HCT116 (cell line): ENCODE measurements around the gene NEK7. TPM values are rescaled to one million over a fixed set of nuclear protein-coding genes. Genes with fewer than 3 reads are reported as not detected.
A peak's percentile ranks its signal among the peaks of the same experiment; 100 is the strongest.

ENCODE experiments used
- ATAC-seq: fragments of 200-7000 bp; cut with Tn5 transposase; 2 replicates; pipeline ENCODE4 v1.9.1; 2020; ENCODE audit warnings: mild to moderate bottlenecking, moderate library complexity
- BruUV-seq: library from RNA; stranded (reverse); fragments of 400-500 nt; replicated peaks from 2 replicates; lab custom pipeline; 2021; lab: Mats Ljungman, UMichigan
- CTCF ChIA-PET: fragments of 300-600 bp; sonication (Branson Sonifier 250); formaldehyde crosslinking; loops from one replicate; lab custom pipeline; 2021; ENCODE audit warnings: antibody characterized with exemption; lab: Charles Lee
- POLR2A ChIA-PET: fragments of 300-600, 350-600 bp; sonication (Branson Sonifier 250); formaldehyde crosslinking; loops from one replicate; lab custom pipeline; 2021; ENCODE audit warnings: antibody characterized with exemption; lab: Charles Lee
- RAD21 ChIA-PET, 2 experiments: fragments of 300-600 bp; sonication (Branson Sonifier 250); formaldehyde crosslinking; loops; one replicate each; lab custom pipeline; 2023; ENCODE audit warnings: low total read pairs in 2 of 2; ENCODE audit not compliant: uncharacterized antibody in 2 of 2, unreplicated experiment in 2 of 2, low non-redundant PET in 1 of 2; lab: Charles Lee
- DNase-seq: peaks from one replicate; pipeline ENCODE4 v3.0.0-alpha.2; 2010; ENCODE audit warnings: low read depth, low spot score
- H2AFZ ChIP-seq: fragments of 200-600 bp; shearing (Covaris generic), sonication (generic); 2 replicates; pipeline ENCODE4 v1.6.1; 2017; ENCODE audit warnings: low read depth, mixed run types, mixed read lengths, antibody characterized with exemption, low read length; ENCODE audit not compliant: poor library complexity, severe bottlenecking
- H3K27ac ChIP-seq: 2 replicates; pipeline ENCODE4 v1.5.1; 2012; ENCODE audit warnings: low read depth, low read length
- H3K27me3 ChIP-seq: fragments of 200-600 bp; sonication (generic); 2 replicates; pipeline ENCODE4 v1.6.1; 2016; ENCODE audit warnings: mixed run types, low read length, mixed read lengths; ENCODE audit not compliant: insufficient read depth
- H3K36me3 ChIP-seq, 2 experiments: fragments of 200-500 bp in 1 of 2; fragments of 200-600 bp in 1 of 2; sonication (Bioruptor generic) in 1 of 2; sonication (generic) in 1 of 2; 2 replicates each; pipeline versions ENCODE4 v1.5.1 to v1.6.1; 2014 to 2016; ENCODE audit warnings: low read length in 2 of 2, inconsistent platforms in 1 of 2, mixed read lengths in 1 of 2, mixed run types in 1 of 2; ENCODE audit not compliant: insufficient read depth in 2 of 2, control insufficient read depth in 1 of 2
- H3K4me1 ChIP-seq, 2 experiments: fragments of 200-600 bp in 1 of 2; sonication (generic) in 1 of 2; 2 replicates each; pipeline versions ENCODE4 v1.5.1 to v1.6.1; 2012 to 2017; ENCODE audit warnings: low read length in 2 of 2, inconsistent platforms in 1 of 2, mild to moderate bottlenecking in 1 of 2, mixed read lengths in 1 of 2, mixed run types in 1 of 2, moderate library complexity in 1 of 2; ENCODE audit not compliant: insufficient read depth in 2 of 2, control insufficient read depth in 1 of 2
- H3K4me2 ChIP-seq: fragments of 200-600 bp; sonication (generic); 2 replicates; pipeline ENCODE4 v1.6.1; 2017; ENCODE audit warnings: mixed run types, low read length, mixed read lengths
- H3K4me3 ChIP-seq, 2 experiments: fragments of 200-600 bp in 1 of 2; sonication (generic) in 1 of 2; replicated peaks in 1 of 2; 2 replicates each; pipeline ENCODE4 v1.5.1; 2011 to 2016; ENCODE audit warnings: low read length in 2 of 2, control low read depth in 1 of 2, low read depth in 1 of 2, mild to moderate bottlenecking in 1 of 2, mixed read lengths in 1 of 2, mixed run types in 1 of 2
- H3K79me2 ChIP-seq: fragments of 200-600 bp; sonication (generic); 2 replicates; pipeline ENCODE4 v1.6.1; 2017; ENCODE audit warnings: mild to moderate bottlenecking, mixed run types, low read length, moderate library complexity, mixed read lengths; ENCODE audit not compliant: insufficient read depth
- H3K9ac ChIP-seq: fragments of 200-600 bp; sonication (generic); 2 replicates; pipeline ENCODE4 v1.6.1; 2016; ENCODE audit warnings: low read length, mixed read lengths
- H3K9me2 ChIP-seq: fragments of 200-600 bp; sonication (generic), shearing (Covaris generic); 2 replicates; pipeline ENCODE4 v1.6.1; 2017; ENCODE audit warnings: mixed run types, mild to moderate bottlenecking, moderate library complexity; ENCODE audit not compliant: insufficient read depth
- H3K9me3 ChIP-seq, 2 experiments: fragments of 200-500 bp in 1 of 2; fragments of 200-600 bp in 1 of 2; sonication (Bioruptor generic) in 1 of 2; sonication (generic) in 1 of 2; 2 replicates each; pipeline ENCODE4 v1.6.1; 2014 to 2017; ENCODE audit warnings: low read length in 2 of 2, mixed read lengths in 2 of 2, inconsistent platforms in 1 of 2, low read depth in 1 of 2, mild to moderate bottlenecking in 1 of 2, mixed run types in 1 of 2, moderate library complexity in 1 of 2; ENCODE audit not compliant: control insufficient read depth in 1 of 2, insufficient read depth in 1 of 2
- H4K20me1 ChIP-seq: fragments of 200-600 bp; sonication (generic), shearing (Covaris generic); 2 replicates; pipeline ENCODE4 v1.6.1; 2017; ENCODE audit warnings: mixed run types, mild to moderate bottlenecking, moderate library complexity; ENCODE audit not compliant: insufficient read depth
- CBX3 ChIP-seq: IDR thresholded peaks from 2 replicates; pipeline ENCODE4 v1.6.1; 2012; ENCODE audit warnings: low read depth
- CEBPB ChIP-seq: IDR thresholded peaks from 2 replicates; pipeline ENCODE4 v1.6.1; 2012; ENCODE audit warnings: low read depth
- ELF1 ChIP-seq: IDR thresholded peaks from 2 replicates; pipeline ENCODE4 v1.6.1; 2012; ENCODE audit warnings: low read depth, borderline replicate concordance
- EZH2 ChIP-seq: fragments of 200-600 bp; sonication (generic); IDR thresholded peaks from 2 replicates; pipeline ENCODE4 v1.6.1; 2017; ENCODE audit warnings: antibody characterized with exemption, mixed run types
- FOSL1 ChIP-seq: IDR thresholded peaks from 2 replicates; pipeline ENCODE4 v1.6.1; 2012; ENCODE audit warnings: low read depth
- JUND ChIP-seq: IDR thresholded peaks from 2 replicates; pipeline ENCODE4 v1.6.1; 2012
- POLR2AphosphoS5 ChIP-seq: IDR thresholded peaks from 2 replicates; pipeline ENCODE4 v1.6.1; 2011; ENCODE audit warnings: mild to moderate bottlenecking, low read depth, low read length, moderate library complexity
- RAD21 ChIP-seq: IDR thresholded peaks from 2 replicates; pipeline ENCODE4 v1.6.1; 2012; ENCODE audit warnings: low read depth, mild to moderate bottlenecking
- SP1 ChIP-seq: IDR thresholded peaks from 2 replicates; pipeline ENCODE4 v1.6.1; 2012; ENCODE audit warnings: low read depth
- ZFX ChIP-seq: fragments of 450-650 bp; IDR thresholded peaks from 2 replicates; pipeline ENCODE4 v1.6.1; 2017
- ZNF274 ChIP-seq: fragments of 200-500 bp; sonication (Bioruptor generic); IDR thresholded peaks from 2 replicates; pipeline ENCODE4 v1.6.1; 2014; ENCODE audit warnings: mild to moderate bottlenecking, low read depth, low read length, inconsistent platforms
- intact Hi-C: fragments of 100-400 bp; cut with micrococcal nuclease; formaldehyde crosslinking; loops from 2 replicates; pipeline ENCODE4 v1.10.0; 2022
- total RNA-seq: library from RNA; stranded (reverse); gene quantifications from one replicate; pipeline ENCODE4 v1.2.1, GENCODE V29; 2021; ENCODE audit not compliant: unreplicated experiment
- TF ChIP-seq, protein P1 (sequence below): IDR thresholded peaks from 2 replicates; pipeline ENCODE4 v1.6.1; 2012
- TF ChIP-seq, protein P2 (sequence below): IDR thresholded peaks from 2 replicates; pipeline ENCODE4 v1.6.1; 2012
- TF ChIP-seq, protein P3 (sequence below): IDR thresholded peaks from 2 replicates; pipeline ENCODE4 v1.6.1; 2011; ENCODE audit warnings: mild to moderate bottlenecking, low read length, moderate library complexity; ENCODE audit not compliant: insufficient replicate concordance; ENCODE audit errors: extremely low read depth
- TF ChIP-seq, protein P4 (sequence below), 3 experiments: fragments of 200-600 bp in 1 of 3; sonication (generic) in 1 of 3; IDR thresholded peaks in 2 of 3; conservative IDR thresholded peaks in 1 of 3; 2 replicates each; pipeline ENCODE4 v1.5.1; 2012 to 2017; ENCODE audit warnings: low read depth in 2 of 3, low read length in 2 of 3, antibody characterized with exemption in 1 of 3, borderline replicate concordance in 1 of 3, control low read depth in 1 of 3, mild to moderate bottlenecking in 1 of 3, mixed read lengths in 1 of 3, mixed run types in 1 of 3, moderate library complexity in 1 of 3; ENCODE audit not compliant: insufficient read depth in 1 of 3
- TF ChIP-seq, protein P5 (sequence below): IDR thresholded peaks from 2 replicates; pipeline ENCODE4 v1.6.1; 2012; ENCODE audit warnings: low read depth

The NEK7 gene
- total RNA-seq, 1 experiment from 2014 or later, result 33.0 TPM

DNA sequence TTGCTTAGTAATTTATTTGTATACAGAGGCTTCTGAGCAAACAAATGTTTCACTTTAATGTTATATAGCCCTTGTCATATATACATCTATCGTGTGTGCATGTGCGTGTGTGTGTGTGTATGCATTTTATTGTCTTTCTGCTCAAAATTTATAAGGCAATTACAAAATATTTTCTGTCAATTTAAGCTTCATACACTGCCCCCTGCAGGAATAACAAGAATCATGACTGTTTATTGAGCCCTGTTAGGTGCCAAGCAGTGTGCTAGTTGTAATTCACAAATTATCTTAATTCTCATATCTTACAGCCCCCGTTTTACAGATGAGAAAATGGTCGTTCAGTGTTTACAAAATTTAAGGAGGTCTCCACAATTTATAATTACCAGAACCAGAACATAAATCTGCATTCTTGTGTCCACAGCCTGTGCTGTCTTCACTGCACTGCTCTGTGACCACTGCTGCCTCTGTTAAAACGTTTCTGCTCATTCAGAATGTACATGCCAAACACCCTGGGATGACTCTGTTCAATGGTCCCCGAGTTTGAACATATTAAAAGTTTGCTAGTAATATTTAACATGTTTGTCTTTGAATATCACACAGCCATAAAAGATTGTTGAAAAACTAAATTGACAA, 202.3 kb downstream of the NEK7 start:
- no TSS peak for BruUV-seq

More for the DNA sequence above, 202.3 kb downstream of the NEK7 start:
- intact Hi-C loops, result loop anchor here (2.0 to 10.0 kb wide), 3 partner anchors 152 to 424 kb away; no protein-coding TSS in a partner anchor
- Histone ChIP-seq H3K9me3 (no peaks in the 10 kb centered on the region), H3K79me2 (no peaks in the 10 kb centered on the region), H3K27me3 (no peaks in the 10 kb centered on the region), H3K27ac (no peak overlapping the region), H3K9ac (no peak overlapping the region), H4K20me1 (no peaks in the 10 kb centered on the region), H3K9me2 (no peaks in the 10 kb centered on the region), H3K4me3 (no peak overlapping the region), H2AFZ (no peak overlapping the region), H3K4me2 (no peak overlapping the region), H3K4me1 (no peaks in the 10 kb centered on the region), H3K36me3 (no peaks in the 10 kb centered on the region)
- ChIA-PET POLR2A (no interaction called here), CTCF (interaction anchor here (0.7 to 1.0 kb wide), 9 partner anchors 8 to 327 kb away, joined by 3 to 4 read pairs (median 3); no protein-coding TSS in a partner anchor), RAD21 (no interaction called here)
- no peak for TF ChIP-seq JUND
- TF ChIP-seq CBX3, result no peak
- TF ChIP-seq, protein P1, sequence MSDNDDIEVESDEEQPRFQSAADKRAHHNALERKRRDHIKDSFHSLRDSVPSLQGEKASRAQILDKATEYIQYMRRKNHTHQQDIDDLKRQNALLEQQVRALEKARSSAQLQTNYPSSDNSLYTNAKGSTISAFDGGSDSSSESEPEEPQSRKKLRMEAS, result no peak
- no peak for TF ChIP-seq ZFX
- no peak for TF ChIP-seq EZH2
- TF ChIP-seq, protein P2, sequence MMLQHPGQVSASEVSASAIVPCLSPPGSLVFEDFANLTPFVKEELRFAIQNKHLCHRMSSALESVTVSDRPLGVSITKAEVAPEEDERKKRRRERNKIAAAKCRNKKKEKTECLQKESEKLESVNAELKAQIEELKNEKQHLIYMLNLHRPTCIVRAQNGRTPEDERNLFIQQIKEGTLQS, result no peak
- TF ChIP-seq, protein P3, sequence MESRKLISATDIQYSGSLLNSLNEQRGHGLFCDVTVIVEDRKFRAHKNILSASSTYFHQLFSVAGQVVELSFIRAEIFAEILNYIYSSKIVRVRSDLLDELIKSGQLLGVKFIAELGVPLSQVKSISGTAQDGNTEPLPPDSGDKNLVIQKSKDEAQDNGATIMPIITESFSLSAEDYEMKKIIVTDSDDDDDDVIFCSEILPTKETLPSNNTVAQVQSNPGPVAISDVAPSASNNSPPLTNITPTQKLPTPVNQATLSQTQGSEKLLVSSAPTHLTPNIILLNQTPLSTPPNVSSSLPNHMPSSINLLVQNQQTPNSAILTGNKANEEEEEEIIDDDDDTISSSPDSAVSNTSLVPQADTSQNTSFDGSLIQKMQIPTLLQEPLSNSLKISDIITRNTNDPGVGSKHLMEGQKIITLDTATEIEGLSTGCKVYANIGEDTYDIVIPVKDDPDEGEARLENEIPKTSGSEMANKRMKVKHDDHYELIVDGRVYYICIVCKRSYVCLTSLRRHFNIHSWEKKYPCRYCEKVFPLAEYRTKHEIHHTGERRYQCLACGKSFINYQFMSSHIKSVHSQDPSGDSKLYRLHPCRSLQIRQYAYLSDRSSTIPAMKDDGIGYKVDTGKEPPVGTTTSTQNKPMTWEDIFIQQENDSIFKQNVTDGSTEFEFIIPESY, result no peak
- TF ChIP-seq, protein P4, sequence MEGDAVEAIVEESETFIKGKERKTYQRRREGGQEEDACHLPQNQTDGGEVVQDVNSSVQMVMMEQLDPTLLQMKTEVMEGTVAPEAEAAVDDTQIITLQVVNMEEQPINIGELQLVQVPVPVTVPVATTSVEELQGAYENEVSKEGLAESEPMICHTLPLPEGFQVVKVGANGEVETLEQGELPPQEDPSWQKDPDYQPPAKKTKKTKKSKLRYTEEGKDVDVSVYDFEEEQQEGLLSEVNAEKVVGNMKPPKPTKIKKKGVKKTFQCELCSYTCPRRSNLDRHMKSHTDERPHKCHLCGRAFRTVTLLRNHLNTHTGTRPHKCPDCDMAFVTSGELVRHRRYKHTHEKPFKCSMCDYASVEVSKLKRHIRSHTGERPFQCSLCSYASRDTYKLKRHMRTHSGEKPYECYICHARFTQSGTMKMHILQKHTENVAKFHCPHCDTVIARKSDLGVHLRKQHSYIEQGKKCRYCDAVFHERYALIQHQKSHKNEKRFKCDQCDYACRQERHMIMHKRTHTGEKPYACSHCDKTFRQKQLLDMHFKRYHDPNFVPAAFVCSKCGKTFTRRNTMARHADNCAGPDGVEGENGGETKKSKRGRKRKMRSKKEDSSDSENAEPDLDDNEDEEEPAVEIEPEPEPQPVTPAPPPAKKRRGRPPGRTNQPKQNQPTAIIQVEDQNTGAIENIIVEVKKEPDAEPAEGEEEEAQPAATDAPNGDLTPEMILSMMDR (IDR thresholded peaks at IDR 0.05 in 2 of 3, conservative IDR thresholded peaks at IDR 0.05 in 1 of 3; ENCODE audit: borderline replicate concordance in 1 of 3, insufficient read depth in 1 of 3, low read depth in 2 of 3, low read length in 2 of 3), result peak; percentile 54 to 77 (median 60); a peak in 4 of 6 replicates
- TF ChIP-seq FOSL1, result no peak
- TF ChIP-seq, protein P5, sequence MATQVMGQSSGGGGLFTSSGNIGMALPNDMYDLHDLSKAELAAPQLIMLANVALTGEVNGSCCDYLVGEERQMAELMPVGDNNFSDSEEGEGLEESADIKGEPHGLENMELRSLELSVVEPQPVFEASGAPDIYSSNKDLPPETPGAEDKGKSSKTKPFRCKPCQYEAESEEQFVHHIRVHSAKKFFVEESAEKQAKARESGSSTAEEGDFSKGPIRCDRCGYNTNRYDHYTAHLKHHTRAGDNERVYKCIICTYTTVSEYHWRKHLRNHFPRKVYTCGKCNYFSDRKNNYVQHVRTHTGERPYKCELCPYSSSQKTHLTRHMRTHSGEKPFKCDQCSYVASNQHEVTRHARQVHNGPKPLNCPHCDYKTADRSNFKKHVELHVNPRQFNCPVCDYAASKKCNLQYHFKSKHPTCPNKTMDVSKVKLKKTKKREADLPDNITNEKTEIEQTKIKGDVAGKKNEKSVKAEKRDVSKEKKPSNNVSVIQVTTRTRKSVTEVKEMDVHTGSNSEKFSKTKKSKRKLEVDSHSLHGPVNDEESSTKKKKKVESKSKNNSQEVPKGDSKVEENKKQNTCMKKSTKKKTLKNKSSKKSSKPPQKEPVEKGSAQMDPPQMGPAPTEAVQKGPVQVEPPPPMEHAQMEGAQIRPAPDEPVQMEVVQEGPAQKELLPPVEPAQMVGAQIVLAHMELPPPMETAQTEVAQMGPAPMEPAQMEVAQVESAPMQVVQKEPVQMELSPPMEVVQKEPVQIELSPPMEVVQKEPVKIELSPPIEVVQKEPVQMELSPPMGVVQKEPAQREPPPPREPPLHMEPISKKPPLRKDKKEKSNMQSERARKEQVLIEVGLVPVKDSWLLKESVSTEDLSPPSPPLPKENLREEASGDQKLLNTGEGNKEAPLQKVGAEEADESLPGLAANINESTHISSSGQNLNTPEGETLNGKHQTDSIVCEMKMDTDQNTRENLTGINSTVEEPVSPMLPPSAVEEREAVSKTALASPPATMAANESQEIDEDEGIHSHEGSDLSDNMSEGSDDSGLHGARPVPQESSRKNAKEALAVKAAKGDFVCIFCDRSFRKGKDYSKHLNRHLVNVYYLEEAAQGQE, result no peak
- TF ChIP-seq ZNF274, result no peak
- no peak for TF ChIP-seq SP1
- no peak for TF ChIP-seq CEBPB
- peak; percentile 61 for TF ChIP-seq RAD21
- TF ChIP-seq ELF1, result no peak
- no peak for TF ChIP-seq POLR2AphosphoS5
- DNase-seq (peak; percentile 27), ATAC-seq (peak; percentile 78)
